CD14-positive monocyte (primary cell): ENCODE measurements around the gene TTLL13. TPM values are rescaled to one million over a fixed set of nuclear protein-coding genes. Genes with fewer than 3 reads are reported as not detected.
A peak's percentile ranks its signal among the peaks of the same experiment; 100 is the strongest.
"Not testable (repeated sequence)": the region's sequence is repeated elsewhere in the genome, so short reads cannot be mapped to it uniquely, and the experiment has no call there.

ENCODE experiments used
- DNase-seq, 3 donors: peaks; one replicate each; pipeline ENCODE4 v3.0.0-alpha.2; 2011 to 2022
- H2AFZ ChIP-seq: 2 replicates; pipeline ENCODE4 v1.6.0; 2012; ENCODE audit warnings: mild to moderate bottlenecking, low read depth, low read length, inconsistent platforms; ENCODE audit not compliant: insufficient read depth, poor library complexity, severe bottlenecking
- H3K27ac ChIP-seq, 2 donors: 1 replicate in 1 of 2; 2 replicates in 1 of 2; pipeline ENCODE4 v1.5.1; 2012 to 2013; ENCODE audit warnings: low read length in 2 of 2, control low read depth in 1 of 2, inconsistent platforms in 1 of 2, low read depth in 1 of 2, mild to moderate bottlenecking in 1 of 2
- H3K27me3 ChIP-seq, 2 donors: one replicate each; pipeline versions ENCODE4 v1.6.0 to v1.6.1; 2011 to 2013; ENCODE audit warnings: low read length in 2 of 2; ENCODE audit not compliant: control insufficient read depth in 2 of 2, insufficient read depth in 2 of 2
- H3K36me3 ChIP-seq, 2 donors: replicated peaks in 1 of 2; 1 replicate in 1 of 2; 2 replicates in 1 of 2; pipeline versions ENCODE4 v1.5.1 to v1.6.1; 2012 to 2013; ENCODE audit warnings: low read length in 2 of 2, control low read depth in 1 of 2, inconsistent platforms in 1 of 2, mild to moderate bottlenecking in 1 of 2; ENCODE audit not compliant: insufficient read depth in 2 of 2, control insufficient read depth in 1 of 2
- H3K4me1 ChIP-seq, 2 donors: 1 replicate in 1 of 2; 2 replicates in 1 of 2; pipeline versions ENCODE4 v1.5.1 to v1.6.1; 2012 to 2013; ENCODE audit warnings: low read length in 2 of 2, control low read depth in 1 of 2, inconsistent platforms in 1 of 2, mild to moderate bottlenecking in 1 of 2, moderate library complexity in 1 of 2; ENCODE audit not compliant: insufficient read depth in 2 of 2, control insufficient read depth in 1 of 2
- H3K4me2 ChIP-seq: replicated peaks from 2 replicates; pipeline ENCODE3; 2012; ENCODE audit warnings: low read length, moderate library complexity, mild to moderate bottlenecking; ENCODE audit not compliant: poor library complexity, severe bottlenecking; ENCODE audit errors: extremely low read depth
- H3K4me3 ChIP-seq, 3 experiments: fragments of 200-600 bp in 1 of 3; sonication (generic) in 1 of 3; replicated peaks in 1 of 3; 1 replicate in 2 of 3; 2 replicates in 1 of 3; pipeline ENCODE4 v1.5.1; 2011 to 2013; ENCODE audit warnings: low read length in 3 of 3, mild to moderate bottlenecking in 3 of 3, control low read depth in 2 of 3, low read depth in 2 of 3, inconsistent platforms in 1 of 3, moderate library complexity in 1 of 3
- H3K79me2 ChIP-seq: 2 replicates; pipeline ENCODE4 v1.6.0; 2012; ENCODE audit warnings: mild to moderate bottlenecking, control low read depth, inconsistent platforms, low read length, moderate library complexity; ENCODE audit not compliant: insufficient read depth
- H3K9ac ChIP-seq: 2 replicates; pipeline ENCODE4 v1.6.0; 2017; ENCODE audit warnings: low read length, mild to moderate bottlenecking; ENCODE audit not compliant: insufficient read depth, poor library complexity, severe bottlenecking
- H3K9me3 ChIP-seq, 2 donors: replicated peaks in 1 of 2; 1 replicate in 1 of 2; 2 replicates in 1 of 2; pipeline versions ENCODE4 v1.5.1 to v1.6.1; 2012 to 2013; ENCODE audit warnings: low read length in 2 of 2, control low read depth in 1 of 2; ENCODE audit not compliant: control insufficient read depth in 1 of 2, insufficient read depth in 1 of 2
- H4K20me1 ChIP-seq: 2 replicates; pipeline ENCODE4 v1.6.0; 2012; ENCODE audit warnings: mild to moderate bottlenecking, low read length, control low read depth, moderate library complexity; ENCODE audit not compliant: insufficient read depth
- H3K27ac Mint-ChIP-seq, 7 donors: one replicate each; pipeline ENCODE4 v1.8.0; 2020; ENCODE audit warnings: mild to moderate bottlenecking in 7 of 7, mixed read lengths in 7 of 7, moderate library complexity in 6 of 7, inconsistent platforms in 2 of 7
- H3K27me3 Mint-ChIP-seq, 3 donors: one replicate each; pipeline ENCODE4 v1.8.0; 2021 to 2022; ENCODE audit warnings: low read depth in 3 of 3, mild to moderate bottlenecking in 3 of 3, mixed read lengths in 3 of 3, moderate library complexity in 3 of 3, inconsistent platforms in 1 of 3
- H3K36me3 Mint-ChIP-seq, 2 donors: one replicate each; pipeline ENCODE4 v1.8.0; 2020; ENCODE audit warnings: mixed read lengths in 2 of 2, inconsistent platforms in 1 of 2, mild to moderate bottlenecking in 1 of 2
- H3K4me1 Mint-ChIP-seq: one replicate; pipeline ENCODE4 v1.8.0; 2020; ENCODE audit warnings: mild to moderate bottlenecking, mixed read lengths
- H3K4me3 Mint-ChIP-seq, 2 donors: one replicate each; pipeline ENCODE4 v1.8.0; 2020; ENCODE audit warnings: mild to moderate bottlenecking in 2 of 2, mixed read lengths in 2 of 2, moderate library complexity in 1 of 2
- H3K9me3 Mint-ChIP-seq, 7 donors: one replicate each; pipeline ENCODE4 v1.8.0; 2020 to 2022; ENCODE audit warnings: mixed read lengths in 7 of 7, mild to moderate bottlenecking in 6 of 7, moderate library complexity in 6 of 7, inconsistent platforms in 2 of 7
- CTCF ChIP-seq: fragments of 200-600 bp; IDR thresholded peaks from one replicate; pipeline ENCODE4 v1.8.0; 2022; ENCODE audit warnings: antibody characterized with exemption, mild to moderate bottlenecking
- WGBS: methylation state at CpG from one replicate; pipeline ENCODE4 v1.1.5; 2013; ENCODE audit warnings: missing lambda C conversion rate; ENCODE audit not compliant: insufficient coverage; 5-methylcytosine and 5-hydroxymethylcytosine counted together
- intact Hi-C, 2 donors: fragments of 100-400 bp; cut with micrococcal nuclease; formaldehyde crosslinking; loops; one replicate each; pipeline versions ENCODE4 v1.15.0 to v1.15.1; 2023
- polyA plus RNA-seq, 3 donors: library from polyadenylated mRNA; depleted of rRNA in 1 of 3; unstranded in 2 of 3; stranded (reverse) in 1 of 3; fragments of 300-500 nt in 2 of 3; fragments of >200 nt in 1 of 3; fragmentation: Illumina TruSeq in 2 of 3; gene quantifications; 1 replicate in 2 of 3; 2 replicates in 1 of 3; pipeline ENCODE4 v1.2.3, GENCODE V29; 2012 to 2021

TTLL13 gene
- polyA plus RNA-seq, 3 donors = 0.08 to 0.13 TPM; not detected in 1

- no peaks in the 10 kb centered on the region for H4K20me1 ChIP-seq
- H3K36me3 ChIP-seq = no peaks in the 10 kb centered on the region
- Mint-ChIP-seq H3K4me3 (no peak overlapping the region), H3K36me3 (no peaks in the 10 kb centered on the region), H3K27me3 (peaks cover 4 to 9% (median 8%) of the 10 kb centered on the region in 3 donors), H3K27ac (no peak overlapping the region), H3K4me1 (peaks cover 2% of the 10 kb centered on the region), H3K9me3 (no peaks in the 10 kb centered on the region)
- no peak overlapping the region for H3K27ac ChIP-seq
- H2AFZ ChIP-seq = no peak overlapping the region
- H3K27me3 ChIP-seq = no peaks in the 10 kb centered on the region
- no peak for TF ChIP-seq CTCF
- no peak overlapping the region for H3K9ac ChIP-seq
- DNase-seq = no peak
- H3K4me1 ChIP-seq = no peaks in the 10 kb centered on the region
- H3K9me3 ChIP-seq = no peaks in the 10 kb centered on the region
- no peaks in the 10 kb centered on the region for H3K79me2 ChIP-seq
- H3K4me2 ChIP-seq = no peak overlapping the region
- 87% methylated on average over 3 of the region's 7 CpGs for WGBS
- H3K4me3 ChIP-seq = no peak overlapping the region
- intact Hi-C loops = no loop called here
These were observed 8.4 kb downstream of the TTLL13 start for GRCh38 chr15:90257776-90258175.

GRCh38 chr15:90259524-90259923 is 10.2 kb downstream of the TTLL13 start:
- H3K36me3 ChIP-seq = no peaks in the 10 kb centered on the region
- Mint-ChIP-seq H3K36me3 (no peaks in the 10 kb centered on the region), H3K27me3 (peaks cover 3 to 8% (median 7%) of the 10 kb centered on the region in 3 donors), H3K27ac (no peak overlapping the region), H3K9me3 (no peaks in the 10 kb centered on the region), H3K4me1 (peaks cover 7% of the 10 kb centered on the region), H3K4me3 (no peak overlapping the region)
- H3K27me3 ChIP-seq = no peaks in the 10 kb centered on the region
- H3K4me2 ChIP-seq = no peak overlapping the region
- H3K9ac ChIP-seq = no peak overlapping the region
- TF ChIP-seq CTCF = no peak
- intact Hi-C loops = no loop called here
- no peaks in the 10 kb centered on the region for H3K9me3 ChIP-seq
- no peak overlapping the region for H3K4me3 ChIP-seq
- H4K20me1 ChIP-seq = no peaks in the 10 kb centered on the region
- H3K4me1 ChIP-seq = peaks cover 3 to 4% of the 10 kb centered on the region in 2 donors
- WGBS = no CpG with 5 or more reads among the region's 5 CpGs
- no peak overlapping the region for H2AFZ ChIP-seq
- H3K79me2 ChIP-seq = no peaks in the 10 kb centered on the region
- H3K27ac ChIP-seq = no peak overlapping the region
- DNase-seq = no peak

GRCh38 chr15:90260731-90261130 is 11.4 kb downstream of the TTLL13 start:
- Mint-ChIP-seq H3K27ac (peak overlapping the region in 1 of 7 donors; percentile 33), H3K4me1 (peaks cover 14% of the 10 kb centered on the region)
- H3K9me3 Mint-ChIP-seq, H3K9ac ChIP-seq, H3K79me2 ChIP-seq, H4K20me1 ChIP-seq, H3K27me3 ChIP-seq, H3K4me1 ChIP-seq, H3K4me3 ChIP-seq, H2AFZ ChIP-seq, H3K27me3 Mint-ChIP-seq, DNase-seq, H3K36me3 Mint-ChIP-seq, H3K27ac ChIP-seq, H3K36me3 ChIP-seq, H3K4me3 Mint-ChIP-seq, intact Hi-C loops, H3K9me3 ChIP-seq, H3K4me2 ChIP-seq: not testable (repeated sequence)
- no CpG with 5 or more reads among the region's 6 CpGs for WGBS
